ENCODE data around the gene BICDL2. TPM values are rescaled to one million over a fixed set of nuclear protein-coding genes. Genes with fewer than 3 reads are reported as not detected.

The BICDL2 gene
- polyA plus RNA-seq, 1 experiment = not detected

DNA sequence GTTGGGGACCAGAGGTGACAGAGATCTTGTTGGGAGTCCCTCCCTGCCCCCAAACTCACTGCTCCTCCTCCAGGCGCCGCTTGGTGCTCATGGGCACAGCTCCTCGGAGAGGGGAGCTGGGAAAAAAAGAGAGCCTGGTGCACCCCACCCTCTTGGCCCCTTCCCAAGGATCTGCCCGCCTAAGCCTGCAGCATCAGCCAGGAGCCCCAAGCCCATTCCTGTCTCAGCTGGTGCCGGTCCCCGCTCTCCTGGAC, 13.4 kb downstream of the BICDL2 start:
- POLR2A ChIA-PET = interaction anchor here (0.5 to 1.3 kb wide), 4 partner anchors 19 to 1644 kb away, joined by 3 to 5 read pairs (median 4); no protein-coding TSS in a partner anchor
- H3K27ac ChIP-seq (ENCODE audit: low read depth, low read length) = peak overlapping the region; percentile 99
- TF ChIP-seq, protein P1, sequence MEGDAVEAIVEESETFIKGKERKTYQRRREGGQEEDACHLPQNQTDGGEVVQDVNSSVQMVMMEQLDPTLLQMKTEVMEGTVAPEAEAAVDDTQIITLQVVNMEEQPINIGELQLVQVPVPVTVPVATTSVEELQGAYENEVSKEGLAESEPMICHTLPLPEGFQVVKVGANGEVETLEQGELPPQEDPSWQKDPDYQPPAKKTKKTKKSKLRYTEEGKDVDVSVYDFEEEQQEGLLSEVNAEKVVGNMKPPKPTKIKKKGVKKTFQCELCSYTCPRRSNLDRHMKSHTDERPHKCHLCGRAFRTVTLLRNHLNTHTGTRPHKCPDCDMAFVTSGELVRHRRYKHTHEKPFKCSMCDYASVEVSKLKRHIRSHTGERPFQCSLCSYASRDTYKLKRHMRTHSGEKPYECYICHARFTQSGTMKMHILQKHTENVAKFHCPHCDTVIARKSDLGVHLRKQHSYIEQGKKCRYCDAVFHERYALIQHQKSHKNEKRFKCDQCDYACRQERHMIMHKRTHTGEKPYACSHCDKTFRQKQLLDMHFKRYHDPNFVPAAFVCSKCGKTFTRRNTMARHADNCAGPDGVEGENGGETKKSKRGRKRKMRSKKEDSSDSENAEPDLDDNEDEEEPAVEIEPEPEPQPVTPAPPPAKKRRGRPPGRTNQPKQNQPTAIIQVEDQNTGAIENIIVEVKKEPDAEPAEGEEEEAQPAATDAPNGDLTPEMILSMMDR (IDR thresholded peaks at IDR 0.05; ENCODE audit: low read depth, low read length) = no peak

DNA sequence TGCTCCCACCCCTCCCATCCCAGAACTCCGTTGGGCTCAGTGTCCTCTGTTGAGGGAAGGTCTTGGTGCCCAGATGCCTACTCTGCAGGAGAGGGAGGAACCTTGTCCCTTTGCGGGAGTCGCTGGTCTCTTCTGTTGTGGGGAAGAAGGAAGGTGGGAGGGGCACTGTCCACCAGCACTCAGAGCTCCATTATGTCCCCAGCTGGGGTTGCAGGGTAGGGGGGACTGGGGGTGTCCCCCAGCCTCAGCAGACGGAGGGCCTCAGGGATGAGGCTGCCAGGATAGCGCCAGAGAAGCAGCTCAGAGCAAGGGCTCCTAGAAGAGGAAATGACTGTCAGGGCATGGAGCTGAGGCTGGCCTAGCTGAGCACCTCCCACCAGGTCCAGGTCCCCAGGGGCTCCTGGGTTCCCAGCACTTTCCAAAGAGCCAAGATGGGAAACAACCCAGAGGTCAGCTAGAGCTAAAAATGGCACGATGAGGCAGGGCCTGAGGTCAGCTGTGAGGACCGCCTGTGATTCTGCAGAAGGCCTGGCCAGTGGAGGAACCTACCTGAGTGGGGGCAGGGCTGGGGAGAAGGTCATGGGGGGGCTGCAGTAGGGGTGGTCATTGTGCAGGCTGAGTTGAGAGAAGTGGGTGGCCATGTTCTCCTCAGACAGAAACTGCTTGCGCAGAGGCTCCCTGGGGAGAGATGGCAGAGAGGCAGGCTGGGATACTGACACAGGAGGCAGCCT, 13.9 kb downstream of the BICDL2 start:
- Histone ChIP-seq H3K27ac (ENCODE audit: low read depth, low read length) (peak overlapping the region; percentile 99), H3K27me3 (ENCODE audit: control insufficient read depth, insufficient read depth, low read length) (no peaks in the 10 kb centered on the region), H3K4me3 (ENCODE audit: low read depth, low read length) (peak overlapping the region; percentile 94), H3K9me3 (ENCODE audit: control insufficient read depth, insufficient read depth, low read length) (no peaks in the 10 kb centered on the region; the same call in 1 of the 2 replicates)
- POLR2A ChIA-PET = interaction anchor here (0.6 to 3.8 kb wide), 9 partner anchors 8 to 1714 kb away, joined by 3 to 30 read pairs (median 4); partner anchors contain the start of gene CLDN9
- CTCF ChIA-PET = interaction anchor here (0.6 to 1.8 kb wide), 3 partner anchors 9 to 37 kb away, joined by 3 to 15 read pairs (median 6); no protein-coding TSS in a partner anchor
- TF ChIP-seq, protein P1 (IDR thresholded peaks at IDR 0.05; ENCODE audit: low read depth, low read length) = no peak
- DNase-seq (ENCODE audit: low read depth, low spot score) = no peak

More for the DNA sequence above, 13.4 kb downstream of the BICDL2 start:
- DNase-seq (ENCODE audit: low read depth, low spot score) = no peak
- Histone ChIP-seq H3K4me3 (ENCODE audit: low read depth, low read length) (peak overlapping the region; percentile 94), H3K27me3 (ENCODE audit: control insufficient read depth, insufficient read depth, low read length) (no peaks in the 10 kb centered on the region), H3K9me3 (ENCODE audit: control insufficient read depth, insufficient read depth, low read length) (no peaks in the 10 kb centered on the region; the same call in 1 of the 2 replicates)
- CTCF ChIA-PET = interaction anchor here (1.1 to 1.8 kb wide), 2 partner anchors 8 to 36 kb away, joined by 3 to 15 read pairs; no protein-coding TSS in a partner anchor

DNA sequence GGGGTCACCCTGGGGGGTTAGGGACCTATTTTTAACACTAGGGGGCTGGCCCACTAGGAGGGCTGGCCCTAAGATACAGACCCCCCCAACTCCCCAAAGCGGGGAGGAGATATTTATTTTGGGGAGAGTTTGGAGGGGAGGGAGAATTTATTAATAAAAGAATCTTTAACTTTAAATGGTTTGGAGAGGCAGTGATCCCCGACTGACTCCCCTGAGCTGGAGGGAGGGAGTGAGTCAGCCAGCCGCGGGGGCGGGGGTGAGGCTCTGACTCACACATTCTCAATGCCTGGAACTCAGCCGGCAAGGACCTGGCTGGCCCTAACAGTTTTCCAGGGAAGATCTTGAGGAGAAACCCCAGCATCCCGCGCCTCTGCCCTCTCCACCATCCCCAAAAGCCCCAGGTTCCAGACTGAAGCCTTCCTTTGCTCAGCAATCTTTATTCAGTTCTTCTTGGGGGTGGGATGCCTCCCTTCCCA, 14.5 kb downstream of the BICDL2 start:
- Histone ChIP-seq H3K9me3 (ENCODE audit: control insufficient read depth, insufficient read depth, low read length) (no peaks in the 10 kb centered on the region; the same call in 1 of the 2 replicates), H3K27me3 (ENCODE audit: control insufficient read depth, insufficient read depth, low read length) (peaks cover 3% of the 10 kb centered on the region), H3K4me3 (ENCODE audit: low read depth, low read length) (peak overlapping the region; percentile 94), H3K27ac (ENCODE audit: low read depth, low read length) (peak overlapping the region; percentile 99)
- TF ChIP-seq, protein P1 (IDR thresholded peaks at IDR 0.05; ENCODE audit: low read depth, low read length) = no peak
- ChIA-PET CTCF (interaction anchor here (0.6 to 1.8 kb wide), 3 partner anchors 9 to 37 kb away, joined by 3 to 15 read pairs (median 6); no protein-coding TSS in a partner anchor), POLR2A (interaction anchor here (0.6 to 3.8 kb wide), 8 partner anchors 9 to 1713 kb away, joined by 3 to 30 read pairs (median 4); partner anchors contain the start of gene CLDN9)
- DNase-seq (ENCODE audit: low read depth, low spot score) = peak; percentile 92

DNA sequence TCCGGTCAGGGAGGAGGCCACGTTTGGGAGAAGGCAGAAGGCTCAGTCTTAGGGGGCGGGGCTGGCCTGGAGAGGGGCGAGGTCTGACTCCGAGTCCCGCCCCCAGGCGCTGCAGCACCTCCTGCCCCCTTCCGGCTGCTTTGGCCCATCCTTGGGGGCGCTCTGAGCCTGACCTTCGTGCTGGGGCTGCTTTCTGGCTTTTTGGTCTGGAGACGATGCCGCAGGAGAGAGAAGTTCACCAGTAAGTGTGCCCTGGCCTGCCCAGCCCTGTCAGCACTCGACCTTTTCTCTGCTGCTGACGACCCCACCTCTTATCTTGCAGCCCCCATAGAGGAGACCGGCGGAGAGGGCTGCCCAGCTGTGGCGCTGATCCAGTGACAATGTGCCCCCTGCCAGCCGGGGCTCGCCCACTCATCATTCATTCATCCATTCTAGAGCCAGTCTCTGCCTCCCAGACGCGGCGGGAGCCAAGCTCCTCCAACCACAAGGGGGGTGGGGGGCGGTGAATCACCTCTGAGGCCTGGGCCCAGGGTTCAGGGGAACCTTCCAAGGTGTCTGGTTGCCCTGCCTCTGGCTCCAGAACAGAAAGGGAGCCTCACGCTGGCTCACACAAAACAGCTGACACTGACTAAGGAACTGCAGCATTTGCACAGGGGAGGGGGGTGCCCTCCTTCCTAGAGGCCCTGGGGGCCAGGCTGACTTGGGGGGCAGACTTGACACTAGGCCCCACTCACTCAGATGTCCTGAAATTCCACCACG, 15.1 kb downstream of the BICDL2 start:
- DNase-seq (ENCODE audit: low read depth, low spot score) = peak; percentile 80
- Histone ChIP-seq H3K4me3 (ENCODE audit: low read depth, low read length) (peak overlapping the region; percentile 94), H3K27me3 (ENCODE audit: control insufficient read depth, insufficient read depth, low read length) (peaks cover 5% of the 10 kb centered on the region), H3K27ac (ENCODE audit: low read depth, low read length) (peak overlapping the region; percentile 99), H3K9me3 (ENCODE audit: control insufficient read depth, insufficient read depth, low read length) (no peaks in the 10 kb centered on the region; the same call in 1 of the 2 replicates)
- ChIA-PET POLR2A (interaction anchor here (0.7 to 3.8 kb wide), 12 partner anchors 9 to 136 kb away, joined by 3 to 30 read pairs (median 4); partner anchors contain the start of genes CLDN9 and PKMYT1), CTCF (interaction anchor here (3.1 kb wide), 1 partner anchor 10 kb away, joined by 13 read pairs; no protein-coding TSS in a partner anchor)
- TF ChIP-seq, protein P1 (IDR thresholded peaks at IDR 0.05; ENCODE audit: low read depth, low read length) = peak; percentile 52

All from AG04450 (cell line).